GM19395 (cell line): ENCODE results near the gene ATPAF2.

Source experiments
- ATAC-seq: cut with Tn5 transposase; IDR thresholded peaks from one replicate; pipeline ENCODE4 v1.9.1; 2021; ENCODE audit warnings: mild to moderate bottlenecking, moderate library complexity; ENCODE audit not compliant: unreplicated experiment

The ATPAF2 gene

DNA sequence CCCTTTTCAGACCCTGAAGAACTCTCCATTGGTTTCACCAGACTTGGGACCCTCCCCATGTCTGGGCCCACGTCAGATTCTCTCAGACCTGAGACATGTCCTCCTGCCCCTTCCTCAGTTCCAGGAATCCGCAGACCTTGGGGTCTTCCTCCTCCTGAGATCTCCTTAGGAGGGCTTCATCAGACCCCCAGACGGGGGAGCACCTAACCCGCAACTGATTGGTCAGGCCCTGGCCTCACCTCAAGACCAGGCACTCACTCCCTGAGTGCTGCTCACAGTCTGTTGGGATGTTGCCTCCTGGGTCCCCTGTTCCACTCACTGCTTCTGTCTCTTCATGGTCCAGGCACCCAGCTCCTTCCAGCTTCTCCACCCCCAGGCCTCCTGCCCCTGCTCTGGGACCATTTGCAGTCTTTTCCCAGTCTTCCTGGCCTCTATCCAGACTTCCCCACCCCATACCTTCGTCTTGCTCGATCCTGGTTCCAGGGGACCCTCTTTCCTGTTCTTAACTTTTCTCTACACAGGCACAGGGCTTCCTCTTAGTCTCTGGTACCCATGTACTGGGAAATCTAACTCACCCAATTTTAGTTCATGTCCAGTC lies 1.4 kb upstream of the ATPAF2 start:
- ATAC-seq: no peak

GRCh38 chr17:18039535-18040260 lies 730 bp upstream of the ATPAF2 start:
- peak; percentile 26 for ATAC-seq

DNA sequence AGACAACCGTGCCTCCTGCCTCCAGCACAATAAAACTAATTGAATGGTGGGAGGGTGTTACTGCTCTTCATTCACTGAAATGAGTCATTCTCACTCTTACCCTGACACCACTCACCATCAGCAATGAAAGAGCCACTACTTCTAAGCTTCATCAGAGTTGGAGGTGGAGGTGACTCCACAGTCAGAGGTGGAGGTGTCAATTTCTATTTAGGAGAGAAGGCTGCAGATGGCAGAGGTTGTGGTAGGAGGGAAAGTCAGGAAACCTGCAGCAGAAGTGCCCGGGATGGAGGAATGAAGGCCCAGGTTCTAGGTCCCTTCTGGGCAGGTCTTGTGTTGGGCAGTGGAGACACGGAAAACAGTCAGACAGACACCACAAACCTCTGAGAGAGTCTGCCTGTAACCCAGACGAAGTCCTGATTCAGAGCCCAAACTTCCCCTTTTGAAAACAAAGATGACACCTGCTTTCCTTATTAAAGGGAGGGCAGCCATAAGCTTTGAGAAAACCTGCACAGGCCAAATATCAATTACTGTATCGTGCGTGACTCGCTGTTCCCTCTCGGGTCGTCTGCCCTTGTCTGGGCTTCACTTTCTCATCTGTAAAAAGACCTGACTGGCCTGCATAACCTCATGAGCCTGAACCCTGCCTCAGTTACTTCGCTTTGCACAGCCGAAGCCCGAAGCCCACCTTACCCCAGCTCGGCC lies 668 bp downstream of the ATPAF2 start:
- no peak for ATAC-seq

DNA sequence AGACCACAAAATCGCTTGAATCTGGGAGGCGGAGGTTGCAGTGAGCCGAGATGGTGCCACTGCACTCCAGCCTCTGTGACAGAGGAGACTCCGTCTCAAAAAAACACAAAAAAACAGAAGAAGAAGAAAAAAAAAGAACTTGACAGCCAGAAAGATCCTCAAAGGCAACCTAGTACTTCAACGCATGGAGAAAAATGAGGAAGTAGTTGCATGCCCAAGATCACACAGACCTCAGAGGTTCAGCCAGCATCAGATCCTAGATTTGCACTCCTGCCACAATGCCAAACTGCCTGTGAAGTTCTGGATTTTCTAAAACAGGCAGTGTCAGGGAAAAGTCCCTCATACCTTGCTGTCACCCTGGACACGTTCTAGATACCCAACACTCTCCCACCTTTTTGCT lies 1.5 kb downstream of the ATPAF2 start:
- ATAC-seq: no peak

DNA sequence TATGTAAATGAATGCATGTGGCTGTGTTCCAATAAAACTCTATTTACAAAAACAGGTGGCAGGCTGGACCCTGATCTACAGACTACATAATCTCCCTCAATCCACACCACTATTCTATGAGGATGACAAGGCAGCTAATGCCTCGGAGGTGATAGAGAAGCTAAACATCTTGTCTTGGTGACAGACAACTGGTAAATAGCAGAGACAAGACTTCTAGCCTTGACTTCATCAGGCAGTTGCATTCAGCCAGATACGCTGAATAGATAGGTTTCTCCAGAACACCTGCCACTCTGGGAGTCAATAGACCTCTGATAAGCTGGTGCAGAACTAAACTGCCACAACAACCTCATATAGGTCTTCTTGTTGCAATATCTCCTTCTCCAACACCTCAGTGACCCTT lies 3.3 kb downstream of the ATPAF2 start:
- ATAC-seq: no peak

DNA sequence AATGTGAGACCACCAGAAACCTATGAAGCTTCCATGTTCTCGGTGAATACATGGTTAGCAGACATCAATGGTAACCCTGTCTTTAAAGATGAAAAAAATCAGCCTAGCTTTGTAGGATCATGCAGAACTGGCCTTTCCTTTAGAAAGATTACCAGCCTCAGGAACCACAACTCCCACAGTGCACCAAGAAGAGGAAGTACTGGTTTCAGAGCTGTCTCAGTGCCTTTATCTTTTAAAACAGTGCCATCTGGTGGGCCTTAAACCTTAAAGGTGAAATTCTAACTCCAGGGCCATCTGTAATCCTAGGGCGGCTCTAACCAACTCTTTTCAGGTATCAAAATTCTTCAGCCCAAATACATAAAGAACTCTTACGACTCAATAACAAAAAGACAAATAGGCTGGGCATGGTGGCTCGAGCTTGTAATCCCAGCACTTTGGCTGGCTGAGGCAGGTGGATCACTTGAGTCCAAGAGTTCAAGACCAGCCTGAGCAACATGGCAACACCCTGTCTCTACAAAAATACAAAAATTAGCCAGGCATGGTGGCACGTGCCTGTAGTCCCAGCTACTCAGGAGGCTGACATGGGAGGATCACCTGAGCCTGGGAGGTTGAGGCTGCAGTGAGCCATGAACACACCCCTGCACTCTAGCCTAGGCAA lies 5.4 kb downstream of the ATPAF2 start:
- peak; percentile 79 for ATAC-seq

DNA sequence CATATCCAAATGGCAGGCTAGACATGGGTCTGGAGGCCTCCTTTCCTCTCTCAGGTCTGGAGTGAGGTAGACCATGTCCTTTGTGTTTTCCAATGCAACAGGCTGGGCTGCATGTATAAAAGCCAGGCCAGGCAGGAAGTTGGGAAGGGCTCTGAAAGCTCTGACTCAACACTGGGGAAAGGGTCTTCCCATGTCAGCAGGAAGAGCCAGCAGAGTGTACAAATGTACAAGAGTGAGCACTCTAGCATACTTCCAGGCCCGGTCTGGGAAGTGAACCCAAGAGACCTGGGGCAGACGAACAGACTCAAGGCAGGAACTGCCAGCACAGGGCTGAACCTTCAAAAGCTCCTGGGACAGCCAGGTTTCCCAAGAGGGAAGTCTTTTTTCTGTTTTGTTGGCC lies 7.0 kb downstream of the ATPAF2 start:
- no peak for ATAC-seq

GRCh38 chr17:18028952-18029540 lies 9.9 kb downstream of the ATPAF2 start:
- ATAC-seq: no peak

DNA sequence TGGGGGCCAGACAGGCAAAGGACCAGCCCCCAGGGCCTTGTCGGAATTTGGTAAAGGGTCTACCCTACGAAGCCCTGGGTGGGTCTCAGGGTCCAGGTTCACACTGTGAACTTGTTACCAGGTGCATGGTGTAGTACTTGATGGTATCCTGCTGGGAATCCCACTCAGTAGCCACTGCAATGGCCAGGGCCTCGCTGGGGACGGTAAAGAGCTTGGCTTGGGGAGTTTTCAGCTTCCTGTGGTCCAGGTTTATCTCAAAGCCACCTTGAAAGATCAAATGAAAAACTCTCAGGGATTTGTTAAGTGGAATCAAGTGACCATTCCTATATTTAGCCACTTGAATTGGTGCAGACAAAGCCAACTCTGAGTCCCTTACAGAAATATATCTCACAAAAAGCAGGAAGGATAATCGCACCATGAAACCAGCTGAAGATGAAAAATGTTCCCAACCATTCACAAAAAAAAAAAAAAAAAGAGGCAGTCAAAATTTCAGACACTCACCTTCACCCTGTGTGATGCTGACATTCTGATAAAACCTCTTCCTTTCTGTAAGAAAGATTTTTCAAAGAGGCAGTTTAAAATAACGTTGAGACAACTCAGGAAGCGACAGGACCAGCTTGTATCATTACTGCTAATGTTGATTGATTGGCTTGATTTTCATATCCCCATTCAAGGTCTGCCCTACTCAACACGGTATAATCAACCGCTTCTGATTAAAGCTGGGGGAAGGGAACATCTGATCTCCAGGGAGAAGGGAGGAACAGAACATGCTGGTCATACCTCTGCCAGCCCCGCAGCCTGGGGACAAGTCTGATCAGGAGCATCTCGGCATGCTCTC lies 10.6 kb downstream of the ATPAF2 start:
- ATAC-seq: no peak

DNA sequence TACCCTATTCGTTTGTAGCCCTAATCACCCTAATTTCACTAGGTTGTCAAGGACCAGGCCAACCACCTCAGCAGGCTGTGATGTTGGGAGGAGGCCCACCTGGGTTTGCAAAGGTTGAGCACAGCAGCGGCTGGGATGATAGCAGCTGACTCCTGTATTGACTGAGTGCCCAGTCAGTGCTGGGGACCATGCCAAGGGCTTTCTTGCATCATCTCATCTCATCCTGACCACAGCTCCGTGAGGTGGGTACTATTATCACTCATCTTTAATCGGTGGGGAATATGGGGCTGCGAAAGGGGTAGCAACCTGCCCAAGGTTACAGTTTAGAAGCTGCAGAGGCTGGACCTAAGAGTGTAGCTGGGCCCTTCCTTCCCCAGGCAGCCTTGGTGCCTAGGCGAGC lies 11.7 kb downstream of the ATPAF2 start:
- no peak for ATAC-seq

- ATAC-seq: peak; percentile 34
These were observed 12.8 kb downstream of the ATPAF2 start for GRCh38 chr17:18025945-18026776.

GRCh38 chr17:18025241-18025944 lies 13.6 kb downstream of the ATPAF2 start:
- peak; percentile 75 for ATAC-seq

- ATAC-seq: no peak
These were observed 17.6 kb downstream of the ATPAF2 start for GRCh38 chr17:18021372-18021771.

DNA sequence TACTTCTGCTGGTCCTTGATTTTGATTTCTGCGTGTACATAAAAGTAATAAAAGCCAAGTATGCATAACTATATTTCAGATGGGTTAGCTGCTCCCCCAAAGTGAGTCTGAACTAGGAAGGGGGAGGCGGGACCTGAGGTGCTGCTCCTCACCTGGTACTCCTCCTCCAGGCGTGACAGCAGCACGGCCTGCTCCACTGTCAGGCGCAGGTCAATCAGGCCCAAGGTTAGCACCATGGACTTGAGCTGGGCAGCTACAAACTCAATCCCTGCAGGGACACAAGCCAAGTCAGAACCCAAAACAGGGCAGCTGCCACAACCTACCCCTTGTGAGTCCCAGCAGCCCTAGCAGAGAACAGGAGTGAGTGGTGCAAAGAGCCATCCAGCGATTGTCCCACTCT lies 18.0 kb downstream of the ATPAF2 start:
- no peak for ATAC-seq

DNA sequence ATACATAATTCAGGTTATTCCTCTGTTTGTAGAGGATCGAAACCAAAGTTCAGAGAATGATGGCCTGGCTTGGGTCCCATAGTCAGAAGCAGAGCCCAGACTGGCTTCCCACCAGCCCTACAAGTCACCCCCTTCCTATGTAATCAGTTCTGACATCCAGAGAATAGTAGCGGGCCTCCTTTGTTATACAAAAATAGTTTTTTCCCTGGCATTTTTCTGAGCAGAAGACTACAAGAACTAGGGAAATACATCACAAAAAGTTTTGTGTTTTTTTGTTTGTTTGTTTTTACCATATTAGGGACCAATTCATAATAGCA lies 19.2 kb downstream of the ATPAF2 start:
- no peak for ATAC-seq

GRCh38 chr17:18018411-18018921 lies 20.5 kb downstream of the ATPAF2 start:
- no peak for ATAC-seq

- ATAC-seq: no peak
These were observed 21.0 kb downstream of the ATPAF2 start for GRCh38 chr17:18017958-18018357.

DNA sequence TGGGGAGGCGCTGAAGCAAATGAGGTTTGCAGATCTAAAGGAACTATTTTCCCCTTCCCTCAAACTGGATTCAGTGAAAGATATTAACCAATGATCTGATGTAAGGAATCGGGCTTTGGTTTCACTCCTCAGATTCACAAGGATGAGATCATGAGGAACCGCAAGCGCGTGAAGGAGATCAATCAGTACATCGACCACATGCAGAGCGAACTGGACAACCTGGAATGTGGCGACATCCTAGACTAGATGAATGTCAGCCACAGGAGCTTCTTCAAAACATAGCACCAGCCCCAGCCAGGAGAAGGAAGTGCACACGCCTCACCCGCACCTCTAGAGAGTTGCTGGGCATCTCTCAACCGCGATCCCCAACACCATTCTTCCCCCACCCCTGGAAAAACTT lies 22.5 kb downstream of the ATPAF2 start:
- no peak for ATAC-seq

GRCh38 chr17:18015593-18015992 lies 23.4 kb downstream of the ATPAF2 start:
- ATAC-seq: no peak
